OCI-LY3 (cell line): ENCODE data around the gene HSD3B7.

ENCODE experiments used
- EZH2phosphoT487 ChIP-seq: fragments of 200-600 bp; shearing (Covaris generic); IDR thresholded peaks from 2 replicates; pipeline ENCODE4 v1.6.1; 2018; ENCODE audit warnings: antibody characterized with exemption, mixed run types, low read depth
- TF ChIP-seq, protein P1 (sequence below): fragments of 200-600, 300-600 bp; sonication (generic); IDR thresholded peaks from 2 replicates; pipeline ENCODE4 v1.5.1; 2014; ENCODE audit warnings: antibody characterized with exemption, low read length, low read depth

DNA sequence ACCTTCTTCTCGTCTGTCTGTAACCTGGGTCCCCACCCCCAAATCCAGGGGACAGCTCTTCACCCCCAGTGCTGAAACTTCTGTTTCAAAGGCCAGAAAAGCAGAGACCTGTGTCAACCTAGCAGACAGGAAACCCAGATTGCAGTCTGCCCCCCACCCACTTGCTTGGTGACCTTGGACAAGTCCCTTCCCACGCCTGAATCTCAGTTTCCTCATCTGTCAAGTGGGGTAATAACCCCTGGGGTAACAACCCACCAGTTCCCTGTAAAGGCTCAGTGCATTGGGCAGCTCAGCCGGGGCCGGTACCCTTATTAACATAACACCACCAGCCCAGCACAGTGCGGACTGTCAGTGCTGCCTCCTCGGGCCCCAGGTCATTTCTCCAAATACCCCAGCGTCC, 24.1 kb downstream of the HSD3B7 start:
- TF ChIP-seq, protein P1, sequence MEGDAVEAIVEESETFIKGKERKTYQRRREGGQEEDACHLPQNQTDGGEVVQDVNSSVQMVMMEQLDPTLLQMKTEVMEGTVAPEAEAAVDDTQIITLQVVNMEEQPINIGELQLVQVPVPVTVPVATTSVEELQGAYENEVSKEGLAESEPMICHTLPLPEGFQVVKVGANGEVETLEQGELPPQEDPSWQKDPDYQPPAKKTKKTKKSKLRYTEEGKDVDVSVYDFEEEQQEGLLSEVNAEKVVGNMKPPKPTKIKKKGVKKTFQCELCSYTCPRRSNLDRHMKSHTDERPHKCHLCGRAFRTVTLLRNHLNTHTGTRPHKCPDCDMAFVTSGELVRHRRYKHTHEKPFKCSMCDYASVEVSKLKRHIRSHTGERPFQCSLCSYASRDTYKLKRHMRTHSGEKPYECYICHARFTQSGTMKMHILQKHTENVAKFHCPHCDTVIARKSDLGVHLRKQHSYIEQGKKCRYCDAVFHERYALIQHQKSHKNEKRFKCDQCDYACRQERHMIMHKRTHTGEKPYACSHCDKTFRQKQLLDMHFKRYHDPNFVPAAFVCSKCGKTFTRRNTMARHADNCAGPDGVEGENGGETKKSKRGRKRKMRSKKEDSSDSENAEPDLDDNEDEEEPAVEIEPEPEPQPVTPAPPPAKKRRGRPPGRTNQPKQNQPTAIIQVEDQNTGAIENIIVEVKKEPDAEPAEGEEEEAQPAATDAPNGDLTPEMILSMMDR: no peak
- no peak for TF ChIP-seq EZH2phosphoT487
